K562 (cell line): Measurements from ENCODE around the gene HNF1B. TPM values are rescaled to one million over a fixed set of nuclear protein-coding genes. Genes with fewer than 3 reads are reported as not detected.

Experiments
- ATAC-seq: fragments of 200-7000 bp; cut with Tn5 transposase; 3 replicates; pipeline ENCODE4 v1.9.1; 2020; ENCODE audit warnings: moderate library complexity
- BruUV-seq: library from RNA; stranded (reverse); fragments of 400-500 nt; replicated peaks from 2 replicates; lab custom pipeline; 2021; lab: Mats Ljungman, UMichigan
- CTCF ChIA-PET: fragments of 300-600 bp; formaldehyde crosslinking; extraction: SDS; loops from one replicate; lab custom pipeline; 2021; ENCODE audit warnings: low intra/inter-chr PET ratio; lab: Yijun Ruan, JAX
- POLR2A ChIA-PET: fragments of 300-600, 350-650 bp; sonication (Branson Sonifier 250); formaldehyde crosslinking; extraction: SDS; loops from one replicate; lab custom pipeline; 2021; ENCODE audit warnings: antibody characterized with exemption, inconsistent platforms; lab: Yijun Ruan, JAX
- DNase-seq, 4 experiments: peaks; one replicate each; pipeline versions ENCODE4 v3.0.0 to v3.0.0-alpha.2; 2011 to 2018; ENCODE audit warnings: low spot score in 3 of 4, mixed read lengths in 3 of 4; ENCODE audit errors: extremely low read depth in 1 of 4
- FAIRE-seq: peaks from 2 replicates; lab custom pipeline; 2011; peaks lifted over from hg19 to GRCh38; lab: Jason Lieb, UNC
- H2AFZ ChIP-seq: 2 replicates; pipeline ENCODE4 v1.6.0; 2011; ENCODE audit warnings: low read depth, low read length, control low read depth, inconsistent platforms
- H3K27ac ChIP-seq: fragments of 200-600 bp; 3 replicates; pipeline ENCODE4 v1.8.0; 2011; ENCODE audit warnings: low read depth, mild to moderate bottlenecking, control low read depth, inconsistent platforms, low read length, moderate library complexity, mixed read lengths; ENCODE audit errors: extremely low read depth
- H3K27me3 ChIP-seq, 2 experiments: fragments of 300-600 bp in 1 of 2; 2 replicates in 1 of 2; 3 replicates in 1 of 2; pipeline versions ENCODE4 v1.6.0 to v1.8.0; 2011; ENCODE audit warnings: inconsistent platforms in 2 of 2, low read length in 2 of 2, mild to moderate bottlenecking in 1 of 2, mixed read lengths in 1 of 2, moderate library complexity in 1 of 2; ENCODE audit not compliant: control insufficient read depth in 2 of 2, insufficient read depth in 2 of 2
- H3K36me3 ChIP-seq: fragments of 300-600 bp; 3 replicates; pipeline ENCODE4 v1.8.0; 2011; ENCODE audit warnings: mild to moderate bottlenecking, low read length, inconsistent platforms; ENCODE audit not compliant: control insufficient read depth, insufficient read depth
- H3K4me1 ChIP-seq, 2 experiments: fragments of 200-600 bp in 1 of 2; replicated peaks in 1 of 2; 2 replicates in 1 of 2; 3 replicates in 1 of 2; pipeline versions ENCODE4 v1.5.1 to v1.8.0; 2011; ENCODE audit warnings: inconsistent platforms in 2 of 2, low read length in 2 of 2, mild to moderate bottlenecking in 1 of 2, mixed read lengths in 1 of 2, moderate library complexity in 1 of 2; ENCODE audit not compliant: control insufficient read depth in 2 of 2, insufficient read depth in 2 of 2
- H3K4me2 ChIP-seq: 2 replicates; pipeline ENCODE4 v1.6.1; 2011; ENCODE audit warnings: low read length, control low read depth, inconsistent platforms, mixed read lengths; ENCODE audit not compliant: insufficient read depth
- H3K4me3 ChIP-seq: fragments of 200-600 bp; sonication (generic), shearing (Covaris generic); 2 replicates; pipeline ENCODE4 v1.5.1; 2016; ENCODE audit warnings: control low read depth, inconsistent platforms
- H3K79me2 ChIP-seq: fragments of 200-600 bp; 3 replicates; pipeline ENCODE4 v1.8.0; 2011; ENCODE audit warnings: low read length, inconsistent platforms; ENCODE audit not compliant: control insufficient read depth, insufficient read depth
- H3K9ac ChIP-seq, 2 experiments: 2 replicates each; pipeline versions ENCODE4 v1.6.0 to v1.6.1; 2011; ENCODE audit warnings: low read depth in 2 of 2, low read length in 2 of 2, control low read depth in 1 of 2, inconsistent platforms in 1 of 2, mild to moderate bottlenecking in 1 of 2, mixed read lengths in 1 of 2; ENCODE audit not compliant: insufficient read depth in 1 of 2
- H3K9me1 ChIP-seq: one replicate; pipeline ENCODE4 v1.6.0; 2011; ENCODE audit warnings: inconsistent platforms, mild to moderate bottlenecking, low read length, moderate library complexity; ENCODE audit not compliant: control insufficient read depth, insufficient read depth
- H3K9me3 ChIP-seq: replicated peaks from 2 replicates; pipeline ENCODE4 v1.5.1; 2011; ENCODE audit warnings: low read depth, low read length, inconsistent platforms; ENCODE audit not compliant: control insufficient read depth, insufficient read depth
- H4K20me1 ChIP-seq: replicated peaks from 2 replicates; pipeline ENCODE4 v1.6.1; 2011; ENCODE audit warnings: low read length, inconsistent platforms, mixed read lengths; ENCODE audit not compliant: control insufficient read depth, insufficient read depth
- BCLAF1 ChIP-seq, 2 experiments: fragments of 450-650 bp in 1 of 2; IDR thresholded peaks; 2 replicates each; pipeline ENCODE4 v1.6.1; 2011 to 2017; ENCODE audit warnings: low read depth in 2 of 2, antibody characterized with exemption in 1 of 2, borderline replicate concordance in 1 of 2, low read length in 1 of 2, mild to moderate bottlenecking in 1 of 2, mixed read lengths in 1 of 2; ENCODE audit not compliant: control insufficient read depth in 1 of 2
- BMI1 ChIP-seq: fragments of 150-350 bp; IDR thresholded peaks from 2 replicates; pipeline ENCODE4 v1.6.1; 2014; ENCODE audit warnings: low read length
- KDM1A ChIP-seq, 2 experiments: fragments of 450-650 bp; IDR thresholded peaks; 2 replicates each; pipeline ENCODE4 v1.6.1; 2016; ENCODE audit warnings: mild to moderate bottlenecking in 2 of 2
- NR2F6 ChIP-seq: fragments of 450-650 bp; formaldehyde crosslinking; IDR thresholded peaks from 2 replicates; pipeline ENCODE4 v1.4.0; 2020; ENCODE audit warnings: mild to moderate bottlenecking
- RB1 ChIP-seq: fragments of 450-650 bp; IDR thresholded peaks from 2 replicates; pipeline ENCODE4 v1.6.1; 2017; ENCODE audit warnings: low read depth, mild to moderate bottlenecking
- TCFL5 ChIP-seq: fragments of 250-450 bp; sonication (Bioruptor Pico); conservative IDR thresholded peaks from 2 replicates; pipeline ENCODE4 v1.6.1; 2021; ENCODE audit warnings: mild to moderate bottlenecking, moderate library complexity, matching md5 sums
- THRAP3 ChIP-seq: fragments of 450-650 bp; IDR thresholded peaks from 2 replicates; pipeline ENCODE4 v1.6.1; 2016; ENCODE audit warnings: mild to moderate bottlenecking, inconsistent platforms, borderline replicate concordance
- U2AF1 ChIP-seq: fragments of 200-400 bp; formaldehyde crosslinking; optimal IDR thresholded peaks from 2 replicates; pipeline ENCODE3; 2017; ENCODE audit warnings: mild to moderate bottlenecking, low read depth, low read length, moderate library complexity
- ZNF696 ChIP-seq: fragments of 250-450 bp; sonication (Bioruptor Pico); conservative IDR thresholded peaks from 2 replicates; pipeline ENCODE4 v1.4.0; 2020; ENCODE audit warnings: mild to moderate bottlenecking, moderate library complexity
- WGBS: fragments of 100-300 bp; shearing (Covaris generic); methylation state at CpG from one replicate; pipeline ENCODE4 v1.1.6; 2016; ENCODE audit warnings: low coverage, mixed read lengths; ENCODE audit not compliant: insufficient coverage; ENCODE audit errors: missing lambda C conversion rate; 5-methylcytosine and 5-hydroxymethylcytosine counted together
- in situ Hi-C: fragments of 300-500 bp; cut with MboI; formaldehyde crosslinking; loops from 4 replicates; pipeline ENCODE4 v1.15.0; 2018; ENCODE audit warnings: inconsistent platforms, mixed read lengths
- intact Hi-C: fragments of 100-400 bp; cut with micrococcal nuclease; formaldehyde crosslinking; loops from 2 replicates; pipeline ENCODE4 v1.14.2; 2022
- polyA plus RNA-seq, 8 experiments: library from polyadenylated mRNA; depleted of rRNA in 4 of 8; stranded (reverse) in 5 of 8; unstranded in 3 of 8; fragments of >200 nt; fragmentation: Nextera tagmentation in 2 of 8; fragmentation: Illumina TruSeq in 1 of 8; extraction: Ambion mirVana in 2 of 8; extraction: Trizol in 1 of 8; gene quantifications; 2 replicates each; pipeline versions ENCODE4 v1.2.1 to v1.2.3, GENCODE V29; 2011 to 2014; ENCODE audit warnings: inconsistent platforms in 1 of 8, missing spikeins in 1 of 8
- total RNA-seq, 7 experiments: library from RNA; depleted of rRNA in 6 of 7; stranded (reverse); fragments of >200 nt in 6 of 7; fragmentation: Illumina TruSeq in 2 of 7; extraction: Trizol in 2 of 7; gene quantifications; 2 replicates each; pipeline versions ENCODE4 v1.2.1 to v1.2.3, GENCODE V29; 2011 to 2021; ENCODE audit warnings: low replicate concordance in 1 of 7
- TF ChIP-seq, protein P1 (sequence below): fragments of 450-650 bp; IDR thresholded peaks from 2 replicates; pipeline ENCODE4 v1.6.1; 2017; ENCODE audit warnings: mild to moderate bottlenecking, moderate library complexity
- TF ChIP-seq, protein P2 (sequence below): fragments of 450-650 bp; formaldehyde crosslinking; IDR thresholded peaks from 2 replicates; pipeline ENCODE4 v1.4.0; 2020; ENCODE audit warnings: mild to moderate bottlenecking, moderate library complexity

HNF1B gene
- total and polyA plus RNA-seq, 9 of the 15 experiments (the other 6 are each of a cell fraction or from before 2014, with no cell fraction given): not detected

DNA sequence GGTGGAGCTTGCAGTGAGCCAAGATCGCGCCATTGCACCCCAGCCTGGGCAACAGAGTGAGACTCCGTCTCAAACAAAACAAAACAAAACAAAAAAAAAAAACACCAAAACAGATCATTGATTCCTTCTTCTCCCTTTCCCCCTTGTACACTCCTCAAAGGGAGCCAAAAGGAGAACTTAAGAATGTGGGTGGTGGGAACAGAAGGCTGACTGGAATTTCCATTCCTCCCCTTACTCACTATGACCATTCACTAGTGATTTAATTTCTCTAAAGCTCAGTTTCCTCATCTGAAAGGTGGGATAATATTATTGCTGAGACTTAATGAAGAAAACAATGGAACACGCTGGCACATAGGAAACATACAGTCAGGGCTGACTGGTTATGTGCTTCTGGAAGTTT lies 17.1 kb upstream of the HNF1B start (continued):
- TF ChIP-seq BCLAF1 (IDR thresholded peaks at IDR 0.05; ENCODE audit: borderline replicate concordance in 1 of 2, control insufficient read depth in 1 of 2, low read depth in 2 of 2, low read length in 1 of 2) (no peak), THRAP3 (no peak), KDM1A (IDR thresholded peaks at IDR 0.05) (no peak), ZNF696 (CRISPR knock-in tag) (no peak)
- TF ChIP-seq, protein P1, sequence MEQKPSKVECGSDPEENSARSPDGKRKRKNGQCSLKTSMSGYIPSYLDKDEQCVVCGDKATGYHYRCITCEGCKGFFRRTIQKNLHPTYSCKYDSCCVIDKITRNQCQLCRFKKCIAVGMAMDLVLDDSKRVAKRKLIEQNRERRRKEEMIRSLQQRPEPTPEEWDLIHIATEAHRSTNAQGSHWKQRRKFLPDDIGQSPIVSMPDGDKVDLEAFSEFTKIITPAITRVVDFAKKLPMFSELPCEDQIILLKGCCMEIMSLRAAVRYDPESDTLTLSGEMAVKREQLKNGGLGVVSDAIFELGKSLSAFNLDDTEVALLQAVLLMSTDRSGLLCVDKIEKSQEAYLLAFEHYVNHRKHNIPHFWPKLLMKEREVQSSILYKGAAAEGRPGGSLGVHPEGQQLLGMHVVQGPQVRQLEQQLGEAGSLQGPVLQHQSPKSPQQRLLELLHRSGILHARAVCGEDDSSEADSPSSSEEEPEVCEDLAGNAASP: no peak

GRCh38 chr17:37761059-37761458 lies 16.2 kb upstream of the HNF1B start:
- TF ChIP-seq TCFL5 (CRISPR knock-in tag) (no peak), RB1 (no peak), NR2F6 (CRISPR knock-in tag) (no peak), U2AF1 (no peak), BMI1 (no peak)
- TF ChIP-seq, protein P2, sequence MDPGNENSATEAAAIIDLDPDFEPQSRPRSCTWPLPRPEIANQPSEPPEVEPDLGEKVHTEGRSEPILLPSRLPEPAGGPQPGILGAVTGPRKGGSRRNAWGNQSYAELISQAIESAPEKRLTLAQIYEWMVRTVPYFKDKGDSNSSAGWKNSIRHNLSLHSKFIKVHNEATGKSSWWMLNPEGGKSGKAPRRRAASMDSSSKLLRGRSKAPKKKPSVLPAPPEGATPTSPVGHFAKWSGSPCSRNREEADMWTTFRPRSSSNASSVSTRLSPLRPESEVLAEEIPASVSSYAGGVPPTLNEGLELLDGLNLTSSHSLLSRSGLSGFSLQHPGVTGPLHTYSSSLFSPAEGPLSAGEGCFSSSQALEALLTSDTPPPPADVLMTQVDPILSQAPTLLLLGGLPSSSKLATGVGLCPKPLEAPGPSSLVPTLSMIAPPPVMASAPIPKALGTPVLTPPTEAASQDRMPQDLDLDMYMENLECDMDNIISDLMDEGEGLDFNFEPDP (CRISPR knock-in tag): no peak
- DNase-seq: no peak
- no peak for ATAC-seq
- Histone ChIP-seq H3K9me3 (no peaks in the 10 kb centered on the region), H3K4me1 (no peaks in the 10 kb centered on the region), H3K9me1 (no peaks in the 10 kb centered on the region), H3K27me3 (peaks cover 28 to 44% of the 10 kb centered on the region in 2 experiments), H3K27ac (no peak overlapping the region), H3K9ac (no peak overlapping the region), H4K20me1 (no peaks in the 10 kb centered on the region), H3K79me2 (no peaks in the 10 kb centered on the region), H3K4me3 (no peak overlapping the region), H3K4me2 (no peak overlapping the region), H2AFZ (no peak overlapping the region), H3K36me3 (no peaks in the 10 kb centered on the region)
- no TSS peak for BruUV-seq
- in situ Hi-C loops: no loop called here
- POLR2A ChIA-PET: no interaction called here
- WGBS: 10% methylated on average over 7 of the region's 7 CpGs
- FAIRE-seq: no peak
- CTCF ChIA-PET: no interaction called here
- intact Hi-C loops: no loop called here
